ENCODE measurements around the gene GNG7. TPM values are rescaled to one million over a fixed set of nuclear protein-coding genes. Genes with fewer than 3 reads are reported as not detected.

GNG7 gene
- total RNA-seq, 1 donor: 0.72 TPM

- no peak overlapping the region for H2AFZ ChIP-seq (ENCODE audit: low read length)
- H3K4me3 ChIP-seq (ENCODE audit: insufficient read depth, low read length): no peak overlapping the region
- H3K27ac ChIP-seq (ENCODE audit: low read depth, low read length): peak overlapping the region; percentile 52
- no peaks in the 10 kb centered on the region for H3K36me3 ChIP-seq (ENCODE audit: insufficient read depth, low read length)
- peaks cover 34% of the 10 kb centered on the region for H3K4me1 ChIP-seq (ENCODE audit: insufficient read depth, low read length)
- H3K9me3 ChIP-seq (ENCODE audit: low read depth, low read length): no peaks in the 10 kb centered on the region
- peak; percentile 94 for DNase-seq (ENCODE audit: insufficient read length, low spot score, missing footprints)
- H3K79me2 ChIP-seq (ENCODE audit: insufficient read depth, low read length): no peaks in the 10 kb centered on the region
- TF ChIP-seq, protein P1, sequence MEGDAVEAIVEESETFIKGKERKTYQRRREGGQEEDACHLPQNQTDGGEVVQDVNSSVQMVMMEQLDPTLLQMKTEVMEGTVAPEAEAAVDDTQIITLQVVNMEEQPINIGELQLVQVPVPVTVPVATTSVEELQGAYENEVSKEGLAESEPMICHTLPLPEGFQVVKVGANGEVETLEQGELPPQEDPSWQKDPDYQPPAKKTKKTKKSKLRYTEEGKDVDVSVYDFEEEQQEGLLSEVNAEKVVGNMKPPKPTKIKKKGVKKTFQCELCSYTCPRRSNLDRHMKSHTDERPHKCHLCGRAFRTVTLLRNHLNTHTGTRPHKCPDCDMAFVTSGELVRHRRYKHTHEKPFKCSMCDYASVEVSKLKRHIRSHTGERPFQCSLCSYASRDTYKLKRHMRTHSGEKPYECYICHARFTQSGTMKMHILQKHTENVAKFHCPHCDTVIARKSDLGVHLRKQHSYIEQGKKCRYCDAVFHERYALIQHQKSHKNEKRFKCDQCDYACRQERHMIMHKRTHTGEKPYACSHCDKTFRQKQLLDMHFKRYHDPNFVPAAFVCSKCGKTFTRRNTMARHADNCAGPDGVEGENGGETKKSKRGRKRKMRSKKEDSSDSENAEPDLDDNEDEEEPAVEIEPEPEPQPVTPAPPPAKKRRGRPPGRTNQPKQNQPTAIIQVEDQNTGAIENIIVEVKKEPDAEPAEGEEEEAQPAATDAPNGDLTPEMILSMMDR (IDR thresholded peaks at IDR 0.05; ENCODE audit: extremely low read depth, low read depth, low read length): no peak
- H4K20me1 ChIP-seq (ENCODE audit: insufficient read depth, low read length): no peaks in the 10 kb centered on the region
- H3K4me2 ChIP-seq (ENCODE audit: insufficient read depth, low read length): peak overlapping the region; percentile 13
- no peaks in the 10 kb centered on the region for H3K27me3 ChIP-seq (ENCODE audit: insufficient read depth, low read length)
Measured at GRCh38 chr19:2529473-2529918, 173.0 kb downstream of the GNG7 start.

GRCh38 chr19:2528675-2529101 is 173.8 kb downstream of the GNG7 start:
- no peak overlapping the region for H2AFZ ChIP-seq (ENCODE audit: low read length)
- no peak overlapping the region for H3K4me2 ChIP-seq (ENCODE audit: insufficient read depth, low read length)
- DNase-seq (ENCODE audit: insufficient read length, low spot score, missing footprints): no peak
- H3K4me3 ChIP-seq (ENCODE audit: insufficient read depth, low read length): no peak overlapping the region
- H3K79me2 ChIP-seq (ENCODE audit: insufficient read depth, low read length): no peaks in the 10 kb centered on the region
- no peaks in the 10 kb centered on the region for H3K36me3 ChIP-seq (ENCODE audit: insufficient read depth, low read length)
- TF ChIP-seq, protein P1 (IDR thresholded peaks at IDR 0.05; ENCODE audit: extremely low read depth, low read depth, low read length): no peak
- no peaks in the 10 kb centered on the region for H3K27me3 ChIP-seq (ENCODE audit: insufficient read depth, low read length)
- H3K9me3 ChIP-seq (ENCODE audit: low read depth, low read length): no peaks in the 10 kb centered on the region
- H4K20me1 ChIP-seq (ENCODE audit: insufficient read depth, low read length): no peaks in the 10 kb centered on the region
- peaks cover 37% of the 10 kb centered on the region for H3K4me1 ChIP-seq (ENCODE audit: insufficient read depth, low read length)
- peak overlapping the region; percentile 52 for H3K27ac ChIP-seq (ENCODE audit: low read depth, low read length)

- H3K4me2 ChIP-seq (ENCODE audit: insufficient read depth, low read length): no peak overlapping the region
- no peaks in the 10 kb centered on the region for H3K79me2 ChIP-seq (ENCODE audit: insufficient read depth, low read length)
- TF ChIP-seq, protein P1 (IDR thresholded peaks at IDR 0.05; ENCODE audit: extremely low read depth, low read depth, low read length): no peak
- H2AFZ ChIP-seq (ENCODE audit: low read length): no peak overlapping the region
- no peaks in the 10 kb centered on the region for H4K20me1 ChIP-seq (ENCODE audit: insufficient read depth, low read length)
- H3K36me3 ChIP-seq (ENCODE audit: insufficient read depth, low read length): no peaks in the 10 kb centered on the region
- DNase-seq (ENCODE audit: insufficient read length, low spot score, missing footprints): no peak
- no peak overlapping the region for H3K27ac ChIP-seq (ENCODE audit: low read depth, low read length)
- peaks cover 36% of the 10 kb centered on the region for H3K4me1 ChIP-seq (ENCODE audit: insufficient read depth, low read length)
- H3K27me3 ChIP-seq (ENCODE audit: insufficient read depth, low read length): no peaks in the 10 kb centered on the region
- H3K9me3 ChIP-seq (ENCODE audit: low read depth, low read length): no peaks in the 10 kb centered on the region
- no peak overlapping the region for H3K4me3 ChIP-seq (ENCODE audit: insufficient read depth, low read length)
Measured at GRCh38 chr19:2527686-2528085, 174.8 kb downstream of the GNG7 start.

GRCh38 chr19:2527171-2527570 is 175.3 kb downstream of the GNG7 start:
- Histone ChIP-seq H3K4me2 (ENCODE audit: insufficient read depth, low read length) (no peak overlapping the region), H4K20me1 (ENCODE audit: insufficient read depth, low read length) (no peaks in the 10 kb centered on the region), H3K36me3 (ENCODE audit: insufficient read depth, low read length) (no peaks in the 10 kb centered on the region), H2AFZ (ENCODE audit: low read length) (no peak overlapping the region), H3K4me1 (ENCODE audit: insufficient read depth, low read length) (peaks cover 36% of the 10 kb centered on the region), H3K9me3 (ENCODE audit: low read depth, low read length) (no peaks in the 10 kb centered on the region), H3K4me3 (ENCODE audit: insufficient read depth, low read length) (no peak overlapping the region), H3K79me2 (ENCODE audit: insufficient read depth, low read length) (no peaks in the 10 kb centered on the region), H3K27ac (ENCODE audit: low read depth, low read length) (no peak overlapping the region), H3K27me3 (ENCODE audit: insufficient read depth, low read length) (no peaks in the 10 kb centered on the region)
- peak; percentile 39 for DNase-seq (ENCODE audit: insufficient read length, low spot score, missing footprints)
- TF ChIP-seq, protein P1 (IDR thresholded peaks at IDR 0.05; ENCODE audit: extremely low read depth, low read depth, low read length): no peak

Data from osteoblast (primary cell).